ENCODE data around the gene BRIX1. TPM values are rescaled to one million over a fixed set of nuclear protein-coding genes. Genes with fewer than 3 reads are reported as not detected.
"Not testable (repeated sequence)": the region's sequence is repeated elsewhere in the genome, so short reads cannot be mapped to it uniquely, and the experiment has no call there.

BRIX1 gene
- total RNA-seq, 1 experiment from 2014 or later, result 77.0 TPM

GRCh38 chr5:34919077-34919476 is 3.6 kb downstream of the BRIX1 start:
- no peak overlapping the region for H3K23ac ChIP-seq (ENCODE audit: insufficient read length, low read depth, low read length)
- DNase-seq, result no peak
- H4K5ac ChIP-seq (ENCODE audit: insufficient read length, low read depth, low read length), result no peak overlapping the region
- H2BK120ac ChIP-seq (ENCODE audit: low read depth, low read length, poor library complexity, severe bottlenecking), result no peak overlapping the region
- no peak overlapping the region for H3K4me2 ChIP-seq (ENCODE audit: insufficient read depth, insufficient read length, low read length)
- no peak overlapping the region for H4K91ac ChIP-seq (ENCODE audit: insufficient read length, low read depth, low read length)
- H2BK15ac ChIP-seq (ENCODE audit: low read depth, low read length), result no peak overlapping the region
- Mint-ChIP-seq H3K4me3 (no peak overlapping the region), H3K9me3 (no peaks in the 10 kb centered on the region), H3K4me1 (peaks cover 17 to 19% of the 10 kb centered on the region in 2 experiments), H3K36me3 (ENCODE audit: insufficient read depth in 1 of 3, low read depth in 3 of 3) (peaks cover 31 to 68% (median 58%) of the 10 kb centered on the region in 3 experiments), H3K27ac (no peak overlapping the region), H3K27me3 (ENCODE audit: low read depth) (no peaks in the 10 kb centered on the region)
- no peak overlapping the region for H3K9ac ChIP-seq (ENCODE audit: extremely low read depth, insufficient read length, low read length)
- H4K20me1 ChIP-seq (ENCODE audit: control insufficient read depth, insufficient read depth, insufficient read length), result no peaks in the 10 kb centered on the region
- no CpG with 5 or more reads among the region's 4 CpGs for WGBS (ENCODE audit: extremely low coverage, insufficient read length, low lambda C conversion rate)
- peak; percentile 51; the same call in 2 of the 3 replicates for TF ChIP-seq CTCF (conservative IDR thresholded peaks at IDR 0.05)
- peaks cover 23% of the 10 kb centered on the region for H3K79me2 ChIP-seq (ENCODE audit: insufficient read depth, low read length)
- H4K8ac ChIP-seq (replicated peaks; ENCODE audit: insufficient read length, low read depth, low read length), result no peak overlapping the region
- peaks cover 5% of the 10 kb centered on the region for H3K23me2 ChIP-seq (ENCODE audit: insufficient read length, low read depth, low read length, poor library complexity, severe bottlenecking)
- no peaks in the 10 kb centered on the region for H3K9me3 ChIP-seq (ENCODE audit: control insufficient read depth, low read depth, low read length)
- H3K4me1 ChIP-seq (ENCODE audit: insufficient read depth, low read length), result no peaks in the 10 kb centered on the region
- H3K27me3 ChIP-seq (ENCODE audit: insufficient read depth, low read length), result no peaks in the 10 kb centered on the region
- H2AK5ac ChIP-seq (ENCODE audit: insufficient read length, low read length), result no peak overlapping the region
- H3K79me1 ChIP-seq (ENCODE audit: insufficient read depth, low read depth, low read length, poor library complexity, severe bottlenecking), result no peaks in the 10 kb centered on the region
- H2BK5ac ChIP-seq (ENCODE audit: insufficient read length, low read length), result no peak overlapping the region
- no peak overlapping the region for H3K14ac ChIP-seq (ENCODE audit: insufficient read depth, low read length)
- no peak overlapping the region for H2BK20ac ChIP-seq (ENCODE audit: low read depth, low read length, poor library complexity, severe bottlenecking)
- H3K4ac ChIP-seq (ENCODE audit: low read depth, low read length), result no peak overlapping the region
- H2AFZ ChIP-seq (ENCODE audit: low read length), result no peak overlapping the region
- H2BK12ac ChIP-seq (ENCODE audit: insufficient read length, low read depth, low read length), result no peak overlapping the region
- H3K27ac ChIP-seq (ENCODE audit: insufficient read length, low read depth, low read length), result no peak overlapping the region
- no peak overlapping the region for H3T11ph ChIP-seq (ENCODE audit: low read length)
- H3K56ac ChIP-seq (ENCODE audit: insufficient read length, low read depth, low read length), result no peak overlapping the region
- no peak overlapping the region for H3K18ac ChIP-seq (ENCODE audit: insufficient read length, low read depth, low read length)

GRCh38 chr5:34923256-34923655 is 7.7 kb downstream of the BRIX1 start:
- H3K56ac ChIP-seq (ENCODE audit: insufficient read length, low read depth, low read length); H3K9ac ChIP-seq (ENCODE audit: extremely low read depth, insufficient read length, low read length); H3T11ph ChIP-seq (ENCODE audit: low read length); H2AFZ ChIP-seq (ENCODE audit: low read length); H3K14ac ChIP-seq (ENCODE audit: insufficient read depth, low read length); H3K18ac ChIP-seq (ENCODE audit: insufficient read length, low read depth, low read length); H3K23ac ChIP-seq (ENCODE audit: insufficient read length, low read depth, low read length); DNase-seq; H2BK12ac ChIP-seq (ENCODE audit: insufficient read length, low read depth, low read length); H3K4me3 Mint-ChIP-seq; H3K79me2 ChIP-seq (ENCODE audit: insufficient read depth, low read length); H2BK5ac ChIP-seq (ENCODE audit: insufficient read length, low read length); H3K9me3 ChIP-seq (ENCODE audit: control insufficient read depth, low read depth, low read length); H4K91ac ChIP-seq (ENCODE audit: insufficient read length, low read depth, low read length); H3K4me2 ChIP-seq (ENCODE audit: insufficient read depth, insufficient read length, low read length); H4K20me1 ChIP-seq (ENCODE audit: control insufficient read depth, insufficient read depth, insufficient read length); H3K27me3 Mint-ChIP-seq (ENCODE audit: low read depth); H2AK5ac ChIP-seq (ENCODE audit: insufficient read length, low read length); H2BK20ac ChIP-seq (ENCODE audit: low read depth, low read length, poor library complexity, severe bottlenecking); H2BK120ac ChIP-seq (ENCODE audit: low read depth, low read length, poor library complexity, severe bottlenecking); H3K9me3 Mint-ChIP-seq; H4K8ac ChIP-seq (replicated peaks; ENCODE audit: insufficient read length, low read depth, low read length); H3K23me2 ChIP-seq (ENCODE audit: insufficient read length, low read depth, low read length, poor library complexity, severe bottlenecking); H3K4me1 ChIP-seq (ENCODE audit: insufficient read depth, low read length); H3K27me3 ChIP-seq (ENCODE audit: insufficient read depth, low read length); H3K4ac ChIP-seq (ENCODE audit: low read depth, low read length); H3K27ac ChIP-seq (ENCODE audit: insufficient read length, low read depth, low read length); H2BK15ac ChIP-seq (ENCODE audit: low read depth, low read length); H4K5ac ChIP-seq (ENCODE audit: insufficient read length, low read depth, low read length); H3K79me1 ChIP-seq (ENCODE audit: insufficient read depth, low read depth, low read length, poor library complexity, severe bottlenecking); H3K4me1 Mint-ChIP-seq: not testable (repeated sequence)
- Mint-ChIP-seq H3K36me3 (ENCODE audit: insufficient read depth in 1 of 3, low read depth in 3 of 3) (peaks cover 34 to 84% (median 73%) of the 10 kb centered on the region in 3 experiments), H3K27ac (peak overlapping the region in 1 of 3 experiments; percentile 44; a peak in 1 of 7 replicates)
- no CpG with 5 or more reads among the region's 9 CpGs for WGBS (ENCODE audit: extremely low coverage, insufficient read length, low lambda C conversion rate)
